GM10266 (cell line): ENCODE results near the gene GPC6.

ENCODE experiments used
- DNase-seq: peaks from one replicate; pipeline ENCODE4 v3.0.0; 2012; ENCODE audit errors: extremely low spot score
- CTCF ChIP-seq: IDR thresholded peaks from 2 replicates; pipeline ENCODE4 v1.5.1; 2012; ENCODE audit warnings: mild to moderate bottlenecking, low read depth; ENCODE audit not compliant: control insufficient read depth, insufficient read depth; ENCODE audit errors: missing control alignments

GPC6 gene

GRCh38 chr13:94454906-94455305, 1228.3 kb downstream of the GPC6 start:
- TF ChIP-seq CTCF = no peak
- DNase-seq = no peak

DNA sequence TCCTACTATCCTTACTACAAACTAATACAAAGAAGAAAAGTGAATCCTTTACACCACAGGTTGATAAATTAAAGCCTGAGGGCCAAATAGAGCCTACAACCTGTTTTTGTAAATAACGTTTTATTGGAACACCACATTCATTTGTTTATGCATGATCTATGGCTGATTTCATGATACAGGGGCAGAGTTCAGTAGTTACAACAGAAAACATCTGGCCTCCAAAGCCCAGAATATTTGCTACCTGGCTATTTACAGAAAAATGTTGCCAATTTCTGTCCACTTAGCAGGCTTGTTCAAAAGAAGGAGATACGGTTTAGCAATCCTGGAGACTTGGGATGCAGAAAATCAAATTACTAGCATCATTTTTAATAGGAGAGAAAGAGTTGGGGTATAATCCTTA, 1228.8 kb downstream of the GPC6 start:
- TF ChIP-seq CTCF = no peak
- no peak for DNase-seq
